Loucy (cell line): ENCODE measurements around the gene TTC27.

Experiments
- H2AFZ ChIP-seq: fragments of 200-600 bp; sonication (generic); 2 replicates; pipeline ENCODE4 v1.6.0; 2016; ENCODE audit warnings: antibody characterized with exemption, mild to moderate bottlenecking, low read length, moderate library complexity
- H3F3A ChIP-seq: fragments of 200-600 bp; 2 replicates; pipeline ENCODE4 v1.6.0; 2016; ENCODE audit warnings: antibody characterized with exemption, low read depth, mild to moderate bottlenecking
- H3K27me3 ChIP-seq: fragments of 200-600 bp; sonication (generic); 2 replicates; pipeline ENCODE4 v1.6.1; 2014; ENCODE audit warnings: low read length, mild to moderate bottlenecking; ENCODE audit not compliant: insufficient read depth, poor library complexity, severe bottlenecking
- H3K36me3 ChIP-seq: fragments of 200-600 bp; sonication (generic); 2 replicates; pipeline ENCODE4 v1.6.1; 2016; ENCODE audit warnings: low read length; ENCODE audit not compliant: insufficient read depth
- H3K4me1 ChIP-seq: fragments of 200-600 bp; sonication (generic); 2 replicates; pipeline ENCODE4 v1.5.1; 2014; ENCODE audit warnings: low read length, mild to moderate bottlenecking; ENCODE audit not compliant: insufficient read depth, poor library complexity, severe bottlenecking
- H3K4me2 ChIP-seq: fragments of 200-600 bp; sonication (generic); 2 replicates; pipeline ENCODE4 v1.6.0; 2014; ENCODE audit warnings: antibody characterized with exemption, low read length, low read depth, mild to moderate bottlenecking; ENCODE audit not compliant: poor library complexity, severe bottlenecking
- H3K4me3 ChIP-seq: fragments of 200-600 bp; sonication (generic); 2 replicates; pipeline ENCODE4 v1.5.1; 2014; ENCODE audit warnings: low read length, mild to moderate bottlenecking, mixed read lengths; ENCODE audit not compliant: poor library complexity, severe bottlenecking
- H3K79me2 ChIP-seq: fragments of 200-600 bp; sonication (generic); 2 replicates; pipeline ENCODE4 v1.6.1; 2014; ENCODE audit warnings: low read length; ENCODE audit not compliant: insufficient read depth
- H3K9ac ChIP-seq: fragments of 200-600 bp; sonication (generic); 2 replicates; pipeline ENCODE4 v1.6.0; 2014; ENCODE audit warnings: mild to moderate bottlenecking, low read depth, low read length, moderate library complexity; ENCODE audit not compliant: poor library complexity, severe bottlenecking
- H3K9me2 ChIP-seq: fragments of 200-600 bp; sonication (generic); replicated peaks from 2 replicates; pipeline ENCODE4 v1.6.1; 2016; ENCODE audit warnings: low read depth, low read length, mixed read lengths
- H3K9me3 ChIP-seq: fragments of 200-600 bp; sonication (generic); 2 replicates; pipeline ENCODE4 v1.6.1; 2014; ENCODE audit warnings: mild to moderate bottlenecking, antibody characterized with exemption, low read length, low read depth; ENCODE audit not compliant: insufficient read depth
- H4K20me1 ChIP-seq: fragments of 200-600 bp; sonication (generic); 2 replicates; pipeline ENCODE4 v1.6.0; 2014; ENCODE audit warnings: antibody characterized with exemption, low read length, mild to moderate bottlenecking; ENCODE audit not compliant: insufficient read depth, poor library complexity, severe bottlenecking
- CTCF ChIP-seq: fragments of 200-600 bp; sonication (generic); conservative IDR thresholded peaks from 2 replicates; pipeline ENCODE4 v1.5.1; 2014; ENCODE audit warnings: mild to moderate bottlenecking, antibody characterized with exemption, low read length
- EZH2phosphoT487 ChIP-seq: fragments of 200-600 bp; IDR thresholded peaks from 2 replicates; pipeline ENCODE4 v1.6.1; 2018; ENCODE audit warnings: antibody characterized with exemption, mild to moderate bottlenecking, moderate library complexity, borderline replicate concordance

The TTC27 gene

GRCh38 chr2:32807662-32808061 is 179.8 kb downstream of the TTC27 start:
- Histone ChIP-seq H3K9ac (no peak overlapping the region), H3K27me3 (no peaks in the 10 kb centered on the region), H3K79me2 (no peaks in the 10 kb centered on the region), H3K4me1 (no peaks in the 10 kb centered on the region), H3K9me2 (no peaks in the 10 kb centered on the region), H4K20me1 (no peaks in the 10 kb centered on the region), H3K4me3 (no peak overlapping the region), H3K36me3 (no peaks in the 10 kb centered on the region), H3F3A (no peaks in the 10 kb centered on the region), H2AFZ (no peak overlapping the region), H3K9me3 (no peaks in the 10 kb centered on the region), H3K4me2 (no peak overlapping the region)
- TF ChIP-seq CTCF (no peak), EZH2phosphoT487 (no peak)

- H3K36me3 ChIP-seq, result no peaks in the 10 kb centered on the region
- H3K4me1 ChIP-seq, result no peaks in the 10 kb centered on the region
- H3K27me3 ChIP-seq, result no peaks in the 10 kb centered on the region
- TF ChIP-seq EZH2phosphoT487 (no peak), CTCF (no peak)
- no peaks in the 10 kb centered on the region for H3K9me2 ChIP-seq
- no peaks in the 10 kb centered on the region for H3F3A ChIP-seq
- no peak overlapping the region for H3K4me3 ChIP-seq
- H3K4me2 ChIP-seq, result no peak overlapping the region
- no peak overlapping the region for H2AFZ ChIP-seq
- no peaks in the 10 kb centered on the region for H4K20me1 ChIP-seq
- H3K79me2 ChIP-seq, result no peaks in the 10 kb centered on the region
- no peak overlapping the region for H3K9ac ChIP-seq
- no peaks in the 10 kb centered on the region for H3K9me3 ChIP-seq
Observed at GRCh38 chr2:32810909-32811495, 183.2 kb downstream of the TTC27 start.

GRCh38 chr2:32811696-32812095 is 183.8 kb downstream of the TTC27 start:
- TF ChIP-seq EZH2phosphoT487 (no peak), CTCF (no peak)
- H3K4me1 ChIP-seq, result no peaks in the 10 kb centered on the region

More at GRCh38 chr2:32811696-32812095, 183.8 kb downstream of the TTC27 start:
- Histone ChIP-seq H4K20me1 (no peaks in the 10 kb centered on the region), H3K79me2 (no peaks in the 10 kb centered on the region), H3K9ac (no peak overlapping the region), H3K4me3 (no peak overlapping the region), H3K36me3 (no peaks in the 10 kb centered on the region), H2AFZ (no peak overlapping the region), H3K9me3 (no peaks in the 10 kb centered on the region), H3K27me3 (no peaks in the 10 kb centered on the region), H3F3A (no peaks in the 10 kb centered on the region), H3K9me2 (no peaks in the 10 kb centered on the region), H3K4me2 (no peak overlapping the region)
